ENCODE data around the gene FAT3. TPM values are rescaled to one million over a fixed set of nuclear protein-coding genes. Genes with fewer than 3 reads are reported as not detected.

FAT3 gene
- total and polyA plus RNA-seq, 10 of the 15 experiments (the other 5 are each of a cell fraction or from before 2014, with no cell fraction given): under 0.01 to 0.04 (median 0.01) TPM; not detected in 7

GRCh38 chr11:92240916-92241315, 16.3 kb downstream of the FAT3 start (continued):
- TF ChIP-seq, protein P1, sequence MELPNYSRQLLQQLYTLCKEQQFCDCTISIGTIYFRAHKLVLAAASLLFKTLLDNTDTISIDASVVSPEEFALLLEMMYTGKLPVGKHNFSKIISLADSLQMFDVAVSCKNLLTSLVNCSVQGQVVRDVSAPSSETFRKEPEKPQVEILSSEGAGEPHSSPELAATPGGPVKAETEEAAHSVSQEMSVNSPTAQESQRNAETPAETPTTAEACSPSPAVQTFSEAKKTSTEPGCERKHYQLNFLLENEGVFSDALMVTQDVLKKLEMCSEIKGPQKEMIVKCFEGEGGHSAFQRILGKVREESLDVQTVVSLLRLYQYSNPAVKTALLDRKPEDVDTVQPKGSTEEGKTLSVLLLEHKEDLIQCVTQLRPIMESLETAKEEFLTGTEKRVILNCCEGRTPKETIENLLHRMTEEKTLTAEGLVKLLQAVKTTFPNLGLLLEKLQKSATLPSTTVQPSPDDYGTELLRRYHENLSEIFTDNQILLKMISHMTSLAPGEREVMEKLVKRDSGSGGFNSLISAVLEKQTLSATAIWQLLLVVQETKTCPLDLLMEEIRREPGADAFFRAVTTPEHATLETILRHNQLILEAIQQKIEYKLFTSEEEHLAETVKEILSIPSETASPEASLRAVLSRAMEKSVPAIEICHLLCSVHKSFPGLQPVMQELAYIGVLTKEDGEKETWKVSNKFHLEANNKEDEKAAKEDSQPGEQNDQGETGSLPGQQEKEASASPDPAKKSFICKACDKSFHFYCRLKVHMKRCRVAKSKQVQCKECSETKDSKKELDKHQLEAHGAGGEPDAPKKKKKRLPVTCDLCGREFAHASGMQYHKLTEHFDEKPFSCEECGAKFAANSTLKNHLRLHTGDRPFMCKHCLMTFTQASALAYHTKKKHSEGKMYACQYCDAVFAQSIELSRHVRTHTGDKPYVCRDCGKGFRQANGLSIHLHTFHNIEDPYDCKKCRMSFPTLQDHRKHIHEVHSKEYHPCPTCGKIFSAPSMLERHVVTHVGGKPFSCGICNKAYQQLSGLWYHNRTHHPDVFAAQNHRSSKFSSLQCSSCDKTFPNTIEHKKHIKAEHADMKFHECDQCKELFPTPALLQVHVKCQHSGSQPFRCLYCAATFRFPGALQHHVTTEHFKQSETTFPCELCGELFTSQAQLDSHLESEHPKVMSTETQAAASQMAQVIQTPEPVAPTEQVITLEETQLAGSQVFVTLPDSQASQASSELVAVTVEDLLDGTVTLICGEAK (IDR thresholded peaks at IDR 0.05; ENCODE audit: borderline replicate concordance): no peak
- no peak for TF ChIP-seq BHLHE40 (IDR thresholded peaks at IDR 0.05; ENCODE audit: borderline replicate concordance in 1 of 2, low read depth in 2 of 2, low read length in 1 of 2)
- no peak for TF ChIP-seq PML (IDR thresholded peaks at IDR 0.05; ENCODE audit: low read length)
- TF ChIP-seq, protein P2, sequence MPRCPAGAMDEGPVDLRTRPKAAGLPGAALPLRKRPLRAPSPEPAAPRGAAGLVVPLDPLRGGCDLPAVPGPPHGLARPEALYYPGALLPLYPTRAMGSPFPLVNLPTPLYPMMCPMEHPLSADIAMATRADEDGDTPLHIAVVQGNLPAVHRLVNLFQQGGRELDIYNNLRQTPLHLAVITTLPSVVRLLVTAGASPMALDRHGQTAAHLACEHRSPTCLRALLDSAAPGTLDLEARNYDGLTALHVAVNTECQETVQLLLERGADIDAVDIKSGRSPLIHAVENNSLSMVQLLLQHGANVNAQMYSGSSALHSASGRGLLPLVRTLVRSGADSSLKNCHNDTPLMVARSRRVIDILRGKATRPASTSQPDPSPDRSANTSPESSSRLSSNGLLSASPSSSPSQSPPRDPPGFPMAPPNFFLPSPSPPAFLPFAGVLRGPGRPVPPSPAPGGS (IDR thresholded peaks at IDR 0.05; ENCODE audit: borderline replicate concordance, insufficient read depth, low read depth, low read length, poor library complexity, severe bottlenecking): no peak
- TF ChIP-seq ZBTB4 (CRISPR knock-in tag; IDR thresholded peaks at IDR 0.05): no peak
